Glomerular endothelial cell (primary cell): ENCODE measurements around the gene PSMG3. TPM values are rescaled to one million over a fixed set of nuclear protein-coding genes. Genes with fewer than 3 reads are reported as not detected.

Experiments used
- DNase-seq: peaks from one replicate; pipeline ENCODE4 v3.0.0-alpha.2; 2011; ENCODE audit warnings: low read depth, low spot score; ENCODE audit errors: extremely low read depth
- total RNA-seq: library from RNA; depleted of rRNA; stranded (reverse); fragments of >200 nt; gene quantifications from 2 replicates; pipeline ENCODE4 v1.2.3, GENCODE V29; 2015

PSMG3 gene
- total RNA-seq, 1 donor from 2014 or later = 45.6 TPM

- DNase-seq = no peak
Observed at GRCh38 chr7:1580422-1581030, 10.7 kb upstream of the PSMG3 start.

- DNase-seq = no peak
Observed at GRCh38 chr7:1579481-1580421, 9.9 kb upstream of the PSMG3 start.

GRCh38 chr7:1578513-1578912, 8.7 kb upstream of the PSMG3 start:
- no peak for DNase-seq

GRCh38 chr7:1576521-1577253, 6.9 kb upstream of the PSMG3 start:
- DNase-seq = no peak

- no peak for DNase-seq
Observed at GRCh38 chr7:1575809-1576208, 6.0 kb upstream of the PSMG3 start.

GRCh38 chr7:1572111-1572822, 2.4 kb upstream of the PSMG3 start:
- DNase-seq = no peak

GRCh38 chr7:1569440-1569832, 396 bp downstream of the PSMG3 start:
- DNase-seq = no peak

- no peak for DNase-seq
Observed at GRCh38 chr7:1569016-1569415, 816 bp downstream of the PSMG3 start.

- no peak for DNase-seq
Observed at GRCh38 chr7:1567896-1568510, 1.8 kb downstream of the PSMG3 start.

- no peak for DNase-seq
Observed at GRCh38 chr7:1567049-1567771, 2.6 kb downstream of the PSMG3 start.

- DNase-seq = no peak
Observed at GRCh38 chr7:1566687-1567048, 3.2 kb downstream of the PSMG3 start.

GRCh38 chr7:1564603-1565022, 5.2 kb downstream of the PSMG3 start:
- no peak for DNase-seq

GRCh38 chr7:1563981-1564602, 5.7 kb downstream of the PSMG3 start:
- DNase-seq = no peak

- no peak for DNase-seq
Observed at GRCh38 chr7:1562597-1563051, 7.2 kb downstream of the PSMG3 start.

GRCh38 chr7:1562116-1562515, 7.7 kb downstream of the PSMG3 start:
- DNase-seq = no peak

GRCh38 chr7:1561036-1561940, 8.5 kb downstream of the PSMG3 start:
- no peak for DNase-seq

GRCh38 chr7:1560620-1561031, 9.2 kb downstream of the PSMG3 start:
- DNase-seq = no peak
